ENCODE data around the gene ZNF35. TPM values are rescaled to one million over a fixed set of nuclear protein-coding genes. Genes with fewer than 3 reads are reported as not detected.
"Not testable (repeated sequence)": the region's sequence is repeated elsewhere in the genome, so short reads cannot be mapped to it uniquely, and the experiment has no call there.

ZNF35 gene
- total RNA-seq, 4 donors from 2014 or later = 8.2 to 28.3 (median 19.5) TPM

GRCh38 chr3:44666346-44666745 is 17.8 kb downstream of the ZNF35 start:
- H3K4me1 ChIP-seq = no peaks in the 10 kb centered on the region
- DNase-seq = no peak
- H3K4me3 ChIP-seq = no peak overlapping the region
- H3K27me3 ChIP-seq = no peaks in the 10 kb centered on the region
- no peak overlapping the region for H3K27ac ChIP-seq
- peaks cover 0 to 10% of the 10 kb centered on the region in 2 donors for H3K9me3 ChIP-seq
- intact Hi-C loops (cut with DNase I; ENCODE audit: low total_unique reads) = no loop called here
- TF ChIP-seq CTCF (IDR thresholded peaks at IDR 0.05) (no peak), POLR2A (IDR thresholded peaks at IDR 0.05) (no peak)
- no peaks in the 10 kb centered on the region for H3K36me3 ChIP-seq

- Histone ChIP-seq H3K9me3 (peaks cover 0 to 10% of the 10 kb centered on the region in 2 donors), H3K4me3 (no peak overlapping the region)
- intact Hi-C loops (cut with DNase I; ENCODE audit: low total_unique reads) = no loop called here
Observed at GRCh38 chr3:44669760-44670159, 21.2 kb downstream of the ZNF35 start.

GRCh38 chr3:44673466-44673865 is 24.9 kb downstream of the ZNF35 start:
- H3K4me3 ChIP-seq; H3K27me3 ChIP-seq; H3K4me1 ChIP-seq; H3K36me3 ChIP-seq; intact Hi-C loops (cut with DNase I; ENCODE audit: low total_unique reads); DNase-seq; H3K9me3 ChIP-seq; H3K27ac ChIP-seq: not testable (repeated sequence)

More at GRCh38 chr3:44669760-44670159, 21.2 kb downstream of the ZNF35 start:
- H3K27ac ChIP-seq = no peak overlapping the region
- H3K4me1 ChIP-seq = no peaks in the 10 kb centered on the region
- H3K27me3 ChIP-seq = no peaks in the 10 kb centered on the region
- DNase-seq = no peak
- no peaks in the 10 kb centered on the region for H3K36me3 ChIP-seq
- TF ChIP-seq CTCF (IDR thresholded peaks at IDR 0.05) (no peak), POLR2A (IDR thresholded peaks at IDR 0.05) (no peak)

GRCh38 chr3:44674211-44674610 is 25.7 kb downstream of the ZNF35 start:
- TF ChIP-seq POLR2A (IDR thresholded peaks at IDR 0.05) (no peak), CTCF (IDR thresholded peaks at IDR 0.05) (no peak)
- H3K9me3 ChIP-seq = no peaks in the 10 kb centered on the region
- DNase-seq = no peak
- H3K4me3 ChIP-seq = no peak overlapping the region
- no peak overlapping the region for H3K27ac ChIP-seq
- no peaks in the 10 kb centered on the region for H3K36me3 ChIP-seq
- intact Hi-C loops (cut with DNase I; ENCODE audit: low total_unique reads) = no loop called here
- no peaks in the 10 kb centered on the region for H3K4me1 ChIP-seq
- no peaks in the 10 kb centered on the region for H3K27me3 ChIP-seq

- TF ChIP-seq CTCF (IDR thresholded peaks at IDR 0.05) (no peak), POLR2A (IDR thresholded peaks at IDR 0.05) (no peak)
- intact Hi-C loops (cut with DNase I; ENCODE audit: low total_unique reads) = no loop called here
- H3K36me3 ChIP-seq = no peaks in the 10 kb centered on the region
- no peak overlapping the region for H3K4me3 ChIP-seq
- DNase-seq = no peak
- no peaks in the 10 kb centered on the region for H3K9me3 ChIP-seq
- no peaks in the 10 kb centered on the region for H3K4me1 ChIP-seq
- H3K27ac ChIP-seq = no peak overlapping the region
- H3K27me3 ChIP-seq = no peaks in the 10 kb centered on the region
Observed at GRCh38 chr3:44678480-44679116, 30.1 kb downstream of the ZNF35 start.
